Tongue (tissue), 2 donors: ENCODE results near the gene GARIN5B. TPM values are rescaled to one million over a fixed set of nuclear protein-coding genes. Genes with fewer than 3 reads are reported as not detected.
A peak's percentile ranks its signal among the peaks of the same experiment; 100 is the strongest.

ENCODE experiments used
- DNase-seq: peaks from one replicate; pipeline ENCODE4 v3.0.0-alpha.2; 2015
- total RNA-seq: library from RNA; depleted of rRNA; stranded (reverse); fragments of >200 nt; gene quantifications from one replicate; pipeline ENCODE4 v1.2.3, GENCODE V29; 2014

GARIN5B gene
- total RNA-seq, 1 donor from 2014 or later, result not detected

- no peak for DNase-seq
These were observed 7.4 kb upstream of the GARIN5B start, which contains the start of gene IL11 for GRCh38 chr19:55370305-55370988. Gene IL11 (minus strand): TSS chr19:55370463. CDS start chr19:55370310, 153 bp downstream.

GRCh38 chr19:55369653-55370304 lies 6.7 kb upstream of the GARIN5B start:
- peak; percentile 51 for DNase-seq

DNA sequence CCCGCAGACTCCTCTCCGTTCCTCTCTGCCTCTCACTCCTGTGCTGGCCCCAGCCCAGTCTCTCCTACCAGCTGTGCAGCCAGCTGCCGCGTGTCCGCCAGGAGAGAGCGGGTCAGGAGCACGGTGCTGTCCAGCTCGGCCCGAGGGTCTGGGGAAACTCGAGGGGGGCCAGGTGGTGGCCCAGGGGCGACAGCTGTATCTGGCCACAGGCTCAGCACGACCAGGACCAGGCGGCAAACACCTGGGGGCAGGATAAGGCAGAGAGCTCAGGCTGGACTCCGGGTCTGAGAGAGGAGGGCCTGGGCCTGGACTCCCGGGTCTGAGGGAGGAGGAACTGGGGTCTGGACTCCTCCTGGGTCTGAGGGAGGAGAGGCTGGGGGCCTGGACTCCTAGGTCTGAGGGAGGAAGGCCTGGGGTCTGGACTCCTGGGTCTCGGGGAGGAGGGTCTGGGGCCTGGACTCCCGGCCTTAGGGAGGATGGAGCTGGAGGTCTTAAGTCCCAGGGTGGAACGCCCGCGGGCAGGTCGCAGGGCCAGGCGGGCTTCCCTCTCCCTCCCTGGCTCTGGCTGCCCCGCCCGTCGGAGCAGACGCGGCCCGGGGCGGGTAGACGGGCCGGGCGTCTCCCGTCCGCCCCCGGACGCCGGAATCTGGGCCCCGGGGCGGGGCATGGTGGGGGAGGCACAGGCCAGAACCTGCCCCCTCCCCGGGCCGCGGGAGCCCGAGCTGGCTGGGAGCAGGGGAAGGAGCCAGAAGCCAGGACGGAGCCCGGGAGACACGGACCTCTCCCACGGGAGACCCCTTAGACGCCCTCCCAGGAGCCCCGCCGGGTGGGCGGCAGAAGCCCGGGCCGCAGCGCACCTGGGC lies 5.9 kb upstream of the GARIN5B start:
- DNase-seq, result peak; percentile 61

DNA sequence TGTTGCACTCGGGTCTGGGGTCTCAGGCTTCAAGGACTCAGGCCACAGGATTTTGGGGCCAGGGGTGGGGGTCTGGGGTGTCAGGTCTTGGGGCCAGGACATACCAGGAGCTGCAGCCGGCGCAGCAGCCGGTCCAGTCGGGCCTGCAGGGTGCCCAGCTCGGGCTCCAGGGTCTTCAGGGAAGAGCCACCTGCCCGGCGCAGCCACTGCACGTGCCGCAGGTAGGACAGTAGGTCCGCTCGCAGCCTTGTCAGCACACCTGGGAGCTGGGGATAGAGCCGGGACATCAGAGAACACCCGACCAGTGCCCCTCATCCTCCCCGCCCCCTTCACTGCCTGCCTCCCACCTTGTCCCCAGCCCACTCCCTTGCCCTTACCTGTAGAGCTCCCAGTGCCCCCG lies 5.0 kb upstream of the GARIN5B start:
- no peak for DNase-seq

DNA sequence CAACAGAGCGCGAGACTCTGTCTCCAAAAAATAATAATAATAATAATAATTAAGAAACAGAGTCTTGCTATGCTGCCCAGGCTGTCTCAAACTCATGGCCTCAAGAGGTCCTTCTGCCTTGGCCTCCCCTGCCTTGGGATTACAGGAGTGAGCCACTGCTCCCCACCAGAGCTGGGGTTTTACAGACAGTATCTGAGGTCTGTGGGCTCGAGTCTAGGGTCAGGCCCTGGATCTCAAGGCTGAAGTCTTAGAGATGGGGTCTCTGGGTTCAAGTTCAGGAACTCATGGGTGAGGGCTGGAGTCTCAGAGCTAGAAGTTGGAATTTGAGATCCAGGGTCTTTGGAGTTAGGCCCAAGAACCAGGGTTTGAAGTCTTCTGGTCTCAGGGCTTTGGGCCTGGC lies 3.7 kb upstream of the GARIN5B start:
- no peak for DNase-seq

DNA sequence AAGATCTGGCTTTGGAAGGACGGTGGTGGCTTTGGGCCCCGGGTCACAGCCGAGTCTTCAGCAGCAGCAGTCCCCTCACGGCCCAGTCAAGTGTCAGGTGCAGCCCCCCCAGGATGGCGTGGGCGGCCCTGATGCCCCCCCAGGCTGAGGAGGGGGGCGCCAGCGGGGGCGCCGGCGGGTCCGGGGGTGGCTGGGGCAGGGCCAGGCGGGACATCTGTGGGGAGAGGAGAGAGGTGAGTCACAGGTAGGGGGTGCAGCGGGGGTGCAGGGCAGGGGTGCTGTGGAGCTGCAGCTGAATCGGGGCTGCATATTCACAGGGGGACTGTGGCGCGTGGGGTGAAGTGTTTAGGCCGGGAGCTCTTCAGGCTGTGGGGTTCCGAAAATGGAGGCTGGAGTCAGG lies 2.9 kb upstream of the GARIN5B start:
- DNase-seq, result no peak

DNA sequence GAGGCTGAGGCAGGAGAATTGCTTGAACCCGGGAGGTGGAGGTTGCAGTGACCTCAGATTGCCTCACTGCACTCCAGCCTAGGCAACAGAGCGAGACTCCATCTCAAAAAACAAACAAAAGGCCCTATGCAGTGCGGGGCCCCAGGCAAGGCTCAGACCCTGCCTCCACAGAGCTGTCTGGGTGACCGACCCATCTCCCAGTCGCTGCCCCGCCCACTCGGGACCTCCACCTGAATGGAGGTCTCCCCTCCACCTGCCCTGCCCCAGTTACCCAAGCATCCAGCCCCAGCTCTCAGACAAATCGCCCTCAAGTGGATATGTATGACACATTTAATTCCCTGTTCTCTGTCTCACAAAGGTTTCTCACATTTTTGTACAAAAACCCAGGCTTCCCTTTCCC lies 2.2 kb upstream of the GARIN5B start:
- DNase-seq, result no peak

DNA sequence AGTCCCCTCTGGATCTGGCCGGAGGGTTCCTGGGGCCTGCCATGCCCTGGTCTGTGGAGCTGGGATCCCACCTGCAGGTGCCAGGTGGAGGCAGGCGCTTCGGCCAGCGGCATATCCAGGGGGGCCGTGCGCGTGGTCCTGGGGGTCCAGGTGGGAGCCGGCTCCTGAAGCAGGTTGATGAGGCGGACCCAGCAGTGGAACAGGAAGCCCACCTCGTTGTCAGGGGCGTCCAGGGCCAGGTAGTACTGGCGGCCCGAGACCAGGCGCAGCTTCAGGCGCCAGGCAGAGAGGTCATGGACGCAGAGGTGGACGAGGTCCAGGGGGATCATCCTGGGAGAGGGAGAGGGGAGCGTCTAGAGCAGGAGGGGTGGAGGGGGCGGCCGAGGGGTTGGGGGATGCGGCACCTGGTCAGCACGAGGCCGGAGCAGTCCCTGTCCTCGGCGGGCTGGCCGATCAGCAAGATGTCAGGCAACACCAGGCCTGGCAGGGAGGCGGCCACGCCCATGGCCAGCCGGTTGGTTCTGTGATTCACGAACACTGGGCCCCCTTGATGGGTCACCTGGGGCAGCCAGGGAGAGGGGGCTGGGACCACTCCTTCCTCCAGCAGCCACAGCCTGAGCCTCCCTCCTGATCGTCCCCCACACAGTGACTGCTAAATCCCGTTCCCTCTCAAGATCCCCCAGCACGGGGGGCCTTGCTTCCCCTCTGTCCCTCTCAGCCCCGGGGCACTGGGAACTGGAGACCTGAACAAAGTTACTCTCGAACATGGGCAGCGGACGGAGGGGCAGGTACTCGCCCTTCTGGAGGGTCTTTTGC lies 678 bp downstream of the GARIN5B start:
- DNase-seq, result no peak

DNA sequence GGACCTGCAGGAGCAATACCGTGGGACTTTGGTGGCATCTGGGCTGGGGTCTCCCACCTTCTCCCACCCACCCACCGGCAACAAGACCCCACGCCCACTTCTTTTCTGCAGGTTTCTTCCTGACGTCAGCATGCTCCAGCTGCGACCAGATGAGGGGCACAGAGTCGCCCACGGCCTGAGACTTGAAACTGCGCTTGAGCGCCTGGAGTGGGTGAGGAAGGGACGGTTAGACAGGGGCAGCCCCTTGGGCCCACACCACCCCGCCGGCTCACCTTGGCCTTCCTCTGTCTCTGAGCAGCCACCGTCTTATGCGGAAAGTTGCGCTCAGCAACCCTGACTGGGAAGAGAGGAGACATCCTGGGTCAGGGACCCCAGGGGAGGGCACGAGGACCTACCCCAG lies 2.2 kb downstream of the GARIN5B start:
- no peak for DNase-seq

DNA sequence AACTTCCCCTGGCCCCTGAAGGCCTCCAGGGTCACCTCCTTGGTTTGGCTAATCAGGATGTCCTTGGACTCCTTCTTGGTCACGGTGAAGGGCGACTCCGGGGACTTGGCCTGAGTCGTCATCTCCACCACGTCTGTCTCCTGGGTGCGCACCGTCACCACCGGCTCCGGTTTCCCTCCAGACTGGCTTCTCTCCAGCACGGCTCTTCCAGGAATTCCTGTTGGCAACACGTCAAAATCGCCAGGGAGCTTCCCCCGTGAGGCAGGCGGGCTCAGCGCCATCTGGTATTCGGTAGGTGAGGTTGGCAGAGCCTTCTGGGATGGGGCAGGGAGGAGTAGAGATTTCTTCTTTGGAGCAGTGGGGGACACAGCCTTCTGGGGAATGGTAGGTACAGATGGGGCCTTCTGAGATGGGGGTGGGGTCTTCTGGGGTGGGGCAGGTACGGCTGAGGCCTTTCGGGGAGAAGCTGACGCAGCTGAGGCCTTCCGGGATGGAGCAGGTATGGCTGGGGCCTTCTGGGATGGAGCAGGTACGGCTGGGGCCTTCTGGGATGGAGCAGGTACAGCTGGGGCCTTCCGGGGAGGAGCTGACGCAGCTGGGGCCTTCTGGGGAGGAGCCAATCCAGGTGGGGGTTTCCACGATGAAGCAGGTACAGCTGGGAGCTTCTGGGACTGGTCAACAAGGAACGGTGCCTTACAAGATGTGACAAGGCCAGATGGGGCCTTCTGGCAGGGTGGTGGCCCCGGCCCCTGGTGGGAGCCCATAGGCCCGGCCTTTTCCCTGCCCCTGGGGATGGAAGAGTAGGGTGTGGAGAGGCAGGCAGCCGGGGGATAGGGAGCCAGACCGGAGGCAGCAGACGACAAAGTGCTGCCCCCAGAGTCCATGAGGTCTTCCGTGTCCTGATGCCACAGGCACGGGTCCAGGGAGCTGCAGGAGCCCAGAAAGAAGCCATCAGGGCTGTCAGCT lies 3.8 kb downstream of the GARIN5B start:
- no peak for DNase-seq

DNA sequence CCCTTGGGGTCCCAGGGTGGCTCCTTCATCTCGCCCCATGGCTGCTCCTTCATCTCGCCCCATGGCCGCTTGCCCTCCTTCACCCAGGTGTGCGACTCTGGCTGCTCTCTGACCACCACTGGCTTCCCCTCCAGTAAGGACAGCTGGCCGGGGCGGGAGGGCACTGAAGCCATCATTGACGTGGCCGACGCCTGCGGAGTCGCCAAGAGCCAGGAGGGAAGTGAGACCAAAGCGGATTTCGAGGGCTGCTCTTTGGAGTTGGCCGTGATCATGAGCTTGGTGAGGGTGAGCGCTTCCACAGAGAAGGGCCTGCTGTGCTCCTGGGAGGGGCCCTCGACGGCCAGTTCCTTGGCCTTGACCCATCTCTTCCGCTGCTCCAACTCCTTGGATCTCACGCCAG lies 4.6 kb downstream of the GARIN5B start:
- no peak for DNase-seq

DNA sequence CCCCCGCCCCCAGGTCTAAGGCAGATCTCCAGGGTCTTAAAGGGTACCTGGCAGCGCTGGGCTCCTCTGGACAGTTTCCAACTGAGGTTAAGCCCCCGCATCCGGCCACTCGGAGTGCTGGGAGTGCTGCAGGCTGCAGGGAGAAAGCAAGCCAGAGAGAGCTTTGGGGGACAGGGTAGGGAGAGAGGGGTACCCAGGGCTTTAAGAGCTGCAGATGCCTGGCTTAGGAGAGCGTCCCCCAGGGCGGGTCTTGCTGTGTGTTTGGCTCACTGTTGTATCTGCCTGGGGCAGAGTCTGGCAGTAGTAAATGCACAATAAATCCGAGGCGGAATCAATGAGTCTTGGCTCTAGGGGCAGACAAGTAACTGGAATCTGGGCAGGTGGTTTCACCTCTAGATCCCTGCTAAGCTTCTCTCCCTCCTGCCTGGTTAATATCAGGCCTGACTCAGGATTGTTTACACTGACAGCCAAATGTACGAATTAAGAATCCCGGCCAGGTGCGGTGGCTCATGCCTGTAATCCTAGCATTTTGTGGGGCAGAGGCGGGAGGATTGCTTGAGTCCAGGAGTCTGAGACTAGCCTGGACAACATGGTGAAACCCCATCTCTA lies 7.7 kb downstream of the GARIN5B start:
- peak; percentile 37 for DNase-seq

- DNase-seq, result no peak
These were observed 8.3 kb downstream of the GARIN5B start, which contains the start of gene COX6B2 for GRCh38 chr19:55354698-55355212. Gene COX6B2 (minus strand): TSS chr19:55354719. CDS start chr19:55354521, 198 bp downstream.

DNA sequence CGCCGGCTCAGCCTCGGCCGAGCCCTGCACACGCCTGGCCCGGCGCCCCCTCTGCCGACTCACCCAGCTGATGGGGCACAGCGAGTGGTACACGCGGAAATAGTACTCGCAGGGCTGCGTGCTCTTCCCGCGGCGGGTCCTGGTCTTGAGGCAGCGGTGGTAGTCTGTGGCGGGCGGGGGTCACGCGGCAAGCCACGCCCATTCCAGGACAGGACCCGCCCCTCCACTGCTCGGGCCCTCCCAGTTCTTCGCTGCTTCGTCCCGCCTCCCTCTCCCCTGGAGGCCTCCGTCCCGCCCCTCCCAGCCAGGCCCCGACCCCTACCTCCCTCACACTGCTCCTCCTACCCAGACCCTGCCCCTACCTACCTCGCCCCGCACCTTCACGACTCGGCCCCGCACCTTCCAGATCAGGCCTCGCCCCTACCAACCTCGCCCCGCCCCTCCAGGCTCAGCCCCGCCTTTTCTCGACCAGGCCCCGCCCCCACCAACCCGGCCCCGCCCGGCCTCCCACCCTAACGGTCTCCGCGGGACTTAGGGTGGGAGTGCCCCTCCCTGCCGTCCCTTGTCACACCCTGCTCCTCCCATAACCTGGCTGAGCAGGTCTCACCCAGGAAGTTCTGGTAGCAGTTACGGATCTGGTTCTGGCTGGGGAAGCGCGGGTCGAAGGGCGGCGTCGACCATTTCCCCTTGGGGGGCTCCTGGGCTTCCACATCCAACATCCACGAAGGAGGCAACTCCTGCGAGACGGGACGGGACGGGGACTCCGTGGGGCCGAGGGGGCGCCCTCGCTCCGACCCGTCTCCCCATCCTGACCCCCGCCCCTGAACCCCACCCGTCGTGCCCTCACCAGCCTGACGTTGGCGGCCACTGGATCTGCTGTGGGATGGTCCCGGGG lies 9.0 kb downstream of the GARIN5B start:
- peak; percentile 60 for DNase-seq

DNA sequence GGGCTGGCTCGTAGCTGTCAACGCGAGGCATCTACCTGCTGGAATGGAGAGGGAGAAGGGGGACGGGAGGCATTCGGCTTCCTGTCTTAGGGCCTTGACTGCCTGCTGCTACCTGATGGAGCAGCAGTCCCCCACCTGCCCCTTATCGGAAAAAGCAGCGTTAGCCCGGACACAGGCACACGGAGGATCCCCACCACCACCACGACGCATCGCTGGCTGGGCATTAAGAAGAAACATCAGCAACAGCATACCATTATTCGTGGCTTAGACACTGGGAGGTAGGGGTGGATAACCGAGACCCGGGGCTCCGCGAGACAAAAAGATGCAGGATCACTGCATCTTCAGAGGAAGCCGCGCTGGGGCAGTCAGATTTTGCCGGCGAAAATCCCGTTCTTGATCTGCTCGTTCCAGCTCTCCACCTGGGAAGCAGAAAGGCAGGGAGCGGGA lies 9.7 kb downstream of the GARIN5B start:
- DNase-seq, result no peak

DNA sequence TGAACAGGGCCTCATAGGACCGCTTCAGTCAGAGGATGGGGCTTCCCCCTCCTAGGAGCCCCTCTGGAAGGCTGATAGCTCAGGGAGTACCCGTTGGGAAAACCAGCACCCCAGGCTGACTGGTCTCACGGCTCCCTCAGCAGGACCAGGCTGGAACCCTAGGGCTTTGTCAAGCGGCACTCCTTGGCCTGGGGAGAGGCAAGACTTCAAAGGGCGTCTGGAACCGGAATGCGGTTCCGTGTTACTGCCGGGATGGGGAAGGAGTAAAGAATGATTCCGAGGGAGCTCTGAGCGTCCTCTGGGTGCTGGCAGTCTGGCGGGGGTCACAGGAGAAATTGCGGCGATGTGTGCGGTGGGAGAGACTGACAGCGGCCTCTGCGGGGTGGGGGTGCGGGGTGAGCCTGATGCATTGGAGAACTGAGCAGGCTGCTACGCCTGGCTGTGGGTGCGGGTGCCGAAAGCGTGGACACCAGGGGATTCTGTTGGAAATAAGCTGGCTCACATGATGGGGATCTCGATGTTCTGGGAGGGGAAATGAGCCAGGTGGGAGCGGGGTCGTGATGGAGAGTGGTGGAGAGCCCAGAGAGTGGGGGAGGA lies 10.4 kb downstream of the GARIN5B start:
- no peak for DNase-seq

DNA sequence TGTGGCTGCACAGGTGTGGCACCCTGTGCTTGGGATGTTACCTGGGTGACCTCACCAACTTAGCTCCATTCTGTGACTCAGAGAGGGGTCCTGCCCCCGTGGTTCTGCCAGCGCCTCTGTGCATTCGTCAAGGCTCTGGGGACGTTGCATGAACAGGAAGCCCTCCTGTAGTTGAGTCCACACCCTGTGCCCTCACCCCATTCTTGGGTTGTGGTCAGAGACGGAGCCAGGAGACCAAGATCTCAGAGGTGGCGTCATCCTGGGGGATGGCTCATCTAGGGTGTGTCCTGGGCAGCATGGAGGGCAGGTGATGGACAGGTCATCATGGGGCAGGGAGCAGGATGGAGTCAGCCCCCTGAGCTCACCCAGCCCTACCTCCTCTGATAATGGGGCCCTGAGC lies 11.0 kb downstream of the GARIN5B start:
- DNase-seq, result no peak

GRCh38 chr19:55350620-55351315 lies 12.3 kb downstream of the GARIN5B start:
- no peak for DNase-seq
